Lung (tissue), 12 donors: ENCODE measurements around the gene CDC42BPB. TPM values are rescaled to one million over a fixed set of nuclear protein-coding genes. Genes with fewer than 3 reads are reported as not detected.

Experiments
- ATAC-seq: fragments of 200-7000 bp; cut with Tn5 transposase; one replicate; pipeline ENCODE4 v1.9.1; 2020; ENCODE audit warnings: moderate number of reproducible peaks; ENCODE audit not compliant: insufficient read depth, low FRiP score
- DNase-seq, 3 donors: peaks; one replicate each; pipeline ENCODE4 v3.0.0-alpha.2; 2013 to 2017
- H3K27ac ChIP-seq, 2 donors: one replicate each; pipeline ENCODE4 v1.5.1; 2013; ENCODE audit warnings: mild to moderate bottlenecking in 2 of 2, moderate library complexity in 2 of 2, control low read depth in 1 of 2, inconsistent platforms in 1 of 2, low read depth in 1 of 2, low read length in 1 of 2
- H3K27me3 ChIP-seq, 3 donors: one replicate each; pipeline ENCODE4 v1.5.1; 2013; ENCODE audit warnings: low read length in 2 of 3; ENCODE audit not compliant: control insufficient read depth in 3 of 3, insufficient read depth in 3 of 3
- H3K36me3 ChIP-seq, 4 donors: one replicate each; pipeline ENCODE4 v1.5.1; 2013; ENCODE audit warnings: low read length in 4 of 4, mild to moderate bottlenecking in 1 of 4, moderate library complexity in 1 of 4; ENCODE audit not compliant: control insufficient read depth in 4 of 4, insufficient read depth in 4 of 4
- H3K4me1 ChIP-seq, 5 donors: one replicate each; pipeline ENCODE4 v1.5.1; 2013; ENCODE audit warnings: low read length in 5 of 5, mild to moderate bottlenecking in 2 of 5, moderate library complexity in 1 of 5; ENCODE audit not compliant: control insufficient read depth in 5 of 5, insufficient read depth in 5 of 5
- H3K4me3 ChIP-seq: one replicate; pipeline ENCODE4 v1.5.1; 2013; ENCODE audit warnings: mild to moderate bottlenecking, control low read depth, moderate library complexity
- H3K9ac ChIP-seq, 2 donors: one replicate each; pipeline ENCODE4 v1.5.1; 2013; ENCODE audit warnings: low read length in 2 of 2, control low read depth in 1 of 2; ENCODE audit not compliant: insufficient read depth in 1 of 2
- H3K9me3 ChIP-seq, 4 donors: one replicate each; pipeline ENCODE4 v1.5.1; 2013; ENCODE audit warnings: low read length in 3 of 4, mild to moderate bottlenecking in 1 of 4, moderate library complexity in 1 of 4; ENCODE audit not compliant: control insufficient read depth in 4 of 4, insufficient read depth in 3 of 4
- WGBS, 2 donors: extraction: QIAGEN DNeasy Blood & Tissue Kit; methylation state at CpG; one replicate each; pipeline ENCODE4 v1.1.7; 2013; 5-methylcytosine and 5-hydroxymethylcytosine counted together
- polyA plus RNA-seq, 2 donors: library from polyadenylated mRNA; stranded (reverse); fragments of 200-250 nt; gene quantifications; one replicate each; pipeline ENCODE4 v1.2.1, GENCODE V29; 2013
- total RNA-seq, 2 donors: library from RNA; depleted of rRNA in 1 of 2; stranded (reverse); fragments of >200 nt in 1 of 2; gene quantifications; one replicate each; pipeline ENCODE4 v1.2.1, GENCODE V29; 2014 to 2021
- TF ChIP-seq, protein P1 (sequence below): IDR thresholded peaks from 2 replicates; pipeline ENCODE4 v1.5.1; 2012; ENCODE audit warnings: mild to moderate bottlenecking; ENCODE audit errors: control extremely low read depth, extremely low read depth
- donor health status: control.
- donor health status: control.
- donor health status: Bipolar disorder and iron deficiency.
- donor health status: healthy.
- donor health status: DM: yes; HTN: yes; CAD: no.

The CDC42BPB gene
- total and polyA plus RNA-seq, 4 donors, result 39.3 to 97.9 (median 66.6) TPM

- ATAC-seq (no peak), DNase-seq (no peak)
- no peaks in the 10 kb centered on the region for H3K9me3 ChIP-seq
- no peak overlapping the region for H3K4me3 ChIP-seq
- TF ChIP-seq, protein P1, sequence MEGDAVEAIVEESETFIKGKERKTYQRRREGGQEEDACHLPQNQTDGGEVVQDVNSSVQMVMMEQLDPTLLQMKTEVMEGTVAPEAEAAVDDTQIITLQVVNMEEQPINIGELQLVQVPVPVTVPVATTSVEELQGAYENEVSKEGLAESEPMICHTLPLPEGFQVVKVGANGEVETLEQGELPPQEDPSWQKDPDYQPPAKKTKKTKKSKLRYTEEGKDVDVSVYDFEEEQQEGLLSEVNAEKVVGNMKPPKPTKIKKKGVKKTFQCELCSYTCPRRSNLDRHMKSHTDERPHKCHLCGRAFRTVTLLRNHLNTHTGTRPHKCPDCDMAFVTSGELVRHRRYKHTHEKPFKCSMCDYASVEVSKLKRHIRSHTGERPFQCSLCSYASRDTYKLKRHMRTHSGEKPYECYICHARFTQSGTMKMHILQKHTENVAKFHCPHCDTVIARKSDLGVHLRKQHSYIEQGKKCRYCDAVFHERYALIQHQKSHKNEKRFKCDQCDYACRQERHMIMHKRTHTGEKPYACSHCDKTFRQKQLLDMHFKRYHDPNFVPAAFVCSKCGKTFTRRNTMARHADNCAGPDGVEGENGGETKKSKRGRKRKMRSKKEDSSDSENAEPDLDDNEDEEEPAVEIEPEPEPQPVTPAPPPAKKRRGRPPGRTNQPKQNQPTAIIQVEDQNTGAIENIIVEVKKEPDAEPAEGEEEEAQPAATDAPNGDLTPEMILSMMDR, result no peak
- 84 to 89% methylated on average over 10 of the region's 10 CpGs for WGBS, 2 donors
- no peaks in the 10 kb centered on the region for H3K27me3 ChIP-seq
- H3K4me1 ChIP-seq, result no peaks in the 10 kb centered on the region
- H3K36me3 ChIP-seq, result peaks cover 0 to 26% (median 6%) of the 10 kb centered on the region in 4 donors
- no peak overlapping the region for H3K9ac ChIP-seq
- no peak overlapping the region for H3K27ac ChIP-seq
Measured at GRCh38 chr14:102909462-102909861, 147.9 kb downstream of the CDC42BPB start.

GRCh38 chr14:102908766-102909455 lies 148.4 kb downstream of the CDC42BPB start:
- Histone ChIP-seq H3K9ac (no peak overlapping the region), H3K27ac (no peak overlapping the region), H3K36me3 (peaks cover 0 to 29% (median 6%) of the 10 kb centered on the region in 4 donors), H3K9me3 (no peaks in the 10 kb centered on the region), H3K4me1 (no peaks in the 10 kb centered on the region), H3K4me3 (no peak overlapping the region), H3K27me3 (no peaks in the 10 kb centered on the region)
- TF ChIP-seq, protein P1, result no peak
- 96% methylated on average over 28 to 29 of the region's 29 CpGs for WGBS, 2 donors
- DNase-seq, result no peak
- ATAC-seq, result no peak

- H3K27ac ChIP-seq, result no peak overlapping the region
- no peak overlapping the region for H3K9ac ChIP-seq
- H3K27me3 ChIP-seq, result no peaks in the 10 kb centered on the region
- WGBS, 2 donors, result 94 to 96% methylated on average over 23 of the region's 23 CpGs
- no peak for DNase-seq
- H3K9me3 ChIP-seq, result no peaks in the 10 kb centered on the region
- peaks cover 0 to 36% (median 6%) of the 10 kb centered on the region in 4 donors for H3K36me3 ChIP-seq
- no peak overlapping the region for H3K4me3 ChIP-seq
- no peaks in the 10 kb centered on the region for H3K4me1 ChIP-seq
- no peak for ATAC-seq
- TF ChIP-seq, protein P1, result no peak
Measured at GRCh38 chr14:102907980-102908730, 149.2 kb downstream of the CDC42BPB start.
